HCT116 (cell line): Measurements from ENCODE around the gene AHSA1. TPM values are rescaled to one million over a fixed set of nuclear protein-coding genes. Genes with fewer than 3 reads are reported as not detected.

Source experiments
- ATAC-seq: fragments of 200-7000 bp; cut with Tn5 transposase; 2 replicates; pipeline ENCODE4 v1.9.1; 2020; ENCODE audit warnings: mild to moderate bottlenecking, moderate library complexity
- BruUV-seq: library from RNA; stranded (reverse); fragments of 400-500 nt; replicated peaks from 2 replicates; lab custom pipeline; 2021; lab: Mats Ljungman, UMichigan
- CTCF ChIA-PET: fragments of 300-600 bp; sonication (Branson Sonifier 250); formaldehyde crosslinking; loops from one replicate; lab custom pipeline; 2021; ENCODE audit warnings: antibody characterized with exemption; lab: Charles Lee
- POLR2A ChIA-PET: fragments of 300-600, 350-600 bp; sonication (Branson Sonifier 250); formaldehyde crosslinking; loops from one replicate; lab custom pipeline; 2021; ENCODE audit warnings: antibody characterized with exemption; lab: Charles Lee
- RAD21 ChIA-PET, 2 experiments: fragments of 300-600 bp; sonication (Branson Sonifier 250); formaldehyde crosslinking; loops; one replicate each; lab custom pipeline; 2023; ENCODE audit warnings: low total read pairs in 2 of 2; ENCODE audit not compliant: uncharacterized antibody in 2 of 2, unreplicated experiment in 2 of 2, low non-redundant PET in 1 of 2; lab: Charles Lee
- DNase-seq: peaks from one replicate; pipeline ENCODE4 v3.0.0-alpha.2; 2010; ENCODE audit warnings: low read depth, low spot score
- H2AFZ ChIP-seq: fragments of 200-600 bp; shearing (Covaris generic), sonication (generic); 2 replicates; pipeline ENCODE4 v1.6.1; 2017; ENCODE audit warnings: low read depth, mixed run types, mixed read lengths, antibody characterized with exemption, low read length; ENCODE audit not compliant: poor library complexity, severe bottlenecking
- H3K27ac ChIP-seq: 2 replicates; pipeline ENCODE4 v1.5.1; 2012; ENCODE audit warnings: low read depth, low read length
- H3K27me3 ChIP-seq: fragments of 200-600 bp; sonication (generic); 2 replicates; pipeline ENCODE4 v1.6.1; 2016; ENCODE audit warnings: mixed run types, low read length, mixed read lengths; ENCODE audit not compliant: insufficient read depth
- H3K36me3 ChIP-seq, 2 experiments: fragments of 200-500 bp in 1 of 2; fragments of 200-600 bp in 1 of 2; sonication (Bioruptor generic) in 1 of 2; sonication (generic) in 1 of 2; 2 replicates each; pipeline versions ENCODE4 v1.5.1 to v1.6.1; 2014 to 2016; ENCODE audit warnings: low read length in 2 of 2, inconsistent platforms in 1 of 2, mixed read lengths in 1 of 2, mixed run types in 1 of 2; ENCODE audit not compliant: insufficient read depth in 2 of 2, control insufficient read depth in 1 of 2
- H3K4me1 ChIP-seq, 2 experiments: fragments of 200-600 bp in 1 of 2; sonication (generic) in 1 of 2; 2 replicates each; pipeline versions ENCODE4 v1.5.1 to v1.6.1; 2012 to 2017; ENCODE audit warnings: low read length in 2 of 2, inconsistent platforms in 1 of 2, mild to moderate bottlenecking in 1 of 2, mixed read lengths in 1 of 2, mixed run types in 1 of 2, moderate library complexity in 1 of 2; ENCODE audit not compliant: insufficient read depth in 2 of 2, control insufficient read depth in 1 of 2
- H3K4me2 ChIP-seq: fragments of 200-600 bp; sonication (generic); 2 replicates; pipeline ENCODE4 v1.6.1; 2017; ENCODE audit warnings: mixed run types, low read length, mixed read lengths
- H3K4me3 ChIP-seq, 2 experiments: fragments of 200-600 bp in 1 of 2; sonication (generic) in 1 of 2; replicated peaks in 1 of 2; 2 replicates each; pipeline ENCODE4 v1.5.1; 2011 to 2016; ENCODE audit warnings: low read length in 2 of 2, control low read depth in 1 of 2, low read depth in 1 of 2, mild to moderate bottlenecking in 1 of 2, mixed read lengths in 1 of 2, mixed run types in 1 of 2
- H3K79me2 ChIP-seq: fragments of 200-600 bp; sonication (generic); 2 replicates; pipeline ENCODE4 v1.6.1; 2017; ENCODE audit warnings: mild to moderate bottlenecking, mixed run types, low read length, moderate library complexity, mixed read lengths; ENCODE audit not compliant: insufficient read depth
- H3K9ac ChIP-seq: fragments of 200-600 bp; sonication (generic); 2 replicates; pipeline ENCODE4 v1.6.1; 2016; ENCODE audit warnings: low read length, mixed read lengths
- H3K9me2 ChIP-seq: fragments of 200-600 bp; sonication (generic), shearing (Covaris generic); 2 replicates; pipeline ENCODE4 v1.6.1; 2017; ENCODE audit warnings: mixed run types, mild to moderate bottlenecking, moderate library complexity; ENCODE audit not compliant: insufficient read depth
- H3K9me3 ChIP-seq, 2 experiments: fragments of 200-500 bp in 1 of 2; fragments of 200-600 bp in 1 of 2; sonication (Bioruptor generic) in 1 of 2; sonication (generic) in 1 of 2; 2 replicates each; pipeline ENCODE4 v1.6.1; 2014 to 2017; ENCODE audit warnings: low read length in 2 of 2, mixed read lengths in 2 of 2, inconsistent platforms in 1 of 2, low read depth in 1 of 2, mild to moderate bottlenecking in 1 of 2, mixed run types in 1 of 2, moderate library complexity in 1 of 2; ENCODE audit not compliant: control insufficient read depth in 1 of 2, insufficient read depth in 1 of 2
- H4K20me1 ChIP-seq: fragments of 200-600 bp; sonication (generic), shearing (Covaris generic); 2 replicates; pipeline ENCODE4 v1.6.1; 2017; ENCODE audit warnings: mixed run types, mild to moderate bottlenecking, moderate library complexity; ENCODE audit not compliant: insufficient read depth
- ATF3 ChIP-seq: IDR thresholded peaks from 2 replicates; pipeline ENCODE4 v1.6.1; 2012
- CBX3 ChIP-seq: IDR thresholded peaks from 2 replicates; pipeline ENCODE4 v1.6.1; 2012; ENCODE audit warnings: low read depth
- CEBPB ChIP-seq: IDR thresholded peaks from 2 replicates; pipeline ENCODE4 v1.6.1; 2012; ENCODE audit warnings: low read depth
- EGR1 ChIP-seq: IDR thresholded peaks from 2 replicates; pipeline ENCODE4 v1.6.1; 2012; ENCODE audit warnings: low read depth
- ELF1 ChIP-seq: IDR thresholded peaks from 2 replicates; pipeline ENCODE4 v1.6.1; 2012; ENCODE audit warnings: low read depth, borderline replicate concordance
- EZH2 ChIP-seq: fragments of 200-600 bp; sonication (generic); IDR thresholded peaks from 2 replicates; pipeline ENCODE4 v1.6.1; 2017; ENCODE audit warnings: antibody characterized with exemption, mixed run types
- EZH2phosphoT487 ChIP-seq: fragments of 200-600 bp; IDR thresholded peaks from 2 replicates; pipeline ENCODE4 v1.6.1; 2018; ENCODE audit warnings: antibody characterized with exemption, borderline replicate concordance
- FOSL1 ChIP-seq: IDR thresholded peaks from 2 replicates; pipeline ENCODE4 v1.6.1; 2012; ENCODE audit warnings: low read depth
- JUND ChIP-seq: IDR thresholded peaks from 2 replicates; pipeline ENCODE4 v1.6.1; 2012
- MAX ChIP-seq: IDR thresholded peaks from 2 replicates; pipeline ENCODE4 v1.6.1; 2012
- REST ChIP-seq: IDR thresholded peaks from 2 replicates; pipeline ENCODE4 v1.6.1; 2012; ENCODE audit warnings: low read depth
- SRF ChIP-seq: IDR thresholded peaks from 2 replicates; pipeline ENCODE4 v1.6.1; 2012; ENCODE audit warnings: low read depth
- ZFX ChIP-seq: fragments of 450-650 bp; IDR thresholded peaks from 2 replicates; pipeline ENCODE4 v1.6.1; 2017
- ZNF274 ChIP-seq: fragments of 200-500 bp; sonication (Bioruptor generic); IDR thresholded peaks from 2 replicates; pipeline ENCODE4 v1.6.1; 2014; ENCODE audit warnings: mild to moderate bottlenecking, low read depth, low read length, inconsistent platforms
- intact Hi-C: fragments of 100-400 bp; cut with micrococcal nuclease; formaldehyde crosslinking; loops from 2 replicates; pipeline ENCODE4 v1.10.0; 2022
- total RNA-seq: library from RNA; stranded (reverse); gene quantifications from one replicate; pipeline ENCODE4 v1.2.1, GENCODE V29; 2021; ENCODE audit not compliant: unreplicated experiment

The AHSA1 gene
- total RNA-seq, 1 experiment from 2014 or later: 222 TPM

- TF ChIP-seq REST (no peak), FOSL1 (no peak), ELF1 (no peak), SRF (no peak), EGR1 (no peak)
Measured at GRCh38 chr14:77475432-77476115, 17.7 kb downstream of the AHSA1 start (continued).

- ATAC-seq (no peak; the same call in 1 of the 2 replicates), DNase-seq (no peak)
- Histone ChIP-seq H3K36me3 (no peaks in the 10 kb centered on the region), H3K79me2 (no peaks in the 10 kb centered on the region), H3K27me3 (no peaks in the 10 kb centered on the region), H3K27ac (no peak overlapping the region), H2AFZ (no peak overlapping the region), H3K9me2 (no peaks in the 10 kb centered on the region), H3K9ac (no peak overlapping the region), H4K20me1 (no peaks in the 10 kb centered on the region), H3K4me2 (no peak overlapping the region), H3K4me1 (no peaks in the 10 kb centered on the region), H3K9me3 (no peaks in the 10 kb centered on the region), H3K4me3 (no peak overlapping the region)
- intact Hi-C loops: no loop called here
- ChIA-PET CTCF (no interaction called here), POLR2A (no interaction called here), RAD21 (no interaction called here)
- BruUV-seq: no TSS peak
- TF ChIP-seq ZNF274: no peak
- TF ChIP-seq ZFX: no peak
- TF ChIP-seq CEBPB: no peak
- no peak for TF ChIP-seq JUND
- TF ChIP-seq EZH2: no peak
- TF ChIP-seq CBX3: no peak
- no peak for TF ChIP-seq MAX
- TF ChIP-seq EZH2phosphoT487: no peak
- no peak for TF ChIP-seq ATF3
- TF ChIP-seq REST: no peak
- no peak for TF ChIP-seq EGR1
Measured at GRCh38 chr14:77478029-77478428, 20.1 kb downstream of the AHSA1 start.
